ENCODE results near the gene PSMB3.

Gene PSMB3

GRCh38 chr17:38733982-38734973 is 18.3 kb upstream of the PSMB3 start:
- DNase-seq (ENCODE audit: low spot score) = no peak

DNA sequence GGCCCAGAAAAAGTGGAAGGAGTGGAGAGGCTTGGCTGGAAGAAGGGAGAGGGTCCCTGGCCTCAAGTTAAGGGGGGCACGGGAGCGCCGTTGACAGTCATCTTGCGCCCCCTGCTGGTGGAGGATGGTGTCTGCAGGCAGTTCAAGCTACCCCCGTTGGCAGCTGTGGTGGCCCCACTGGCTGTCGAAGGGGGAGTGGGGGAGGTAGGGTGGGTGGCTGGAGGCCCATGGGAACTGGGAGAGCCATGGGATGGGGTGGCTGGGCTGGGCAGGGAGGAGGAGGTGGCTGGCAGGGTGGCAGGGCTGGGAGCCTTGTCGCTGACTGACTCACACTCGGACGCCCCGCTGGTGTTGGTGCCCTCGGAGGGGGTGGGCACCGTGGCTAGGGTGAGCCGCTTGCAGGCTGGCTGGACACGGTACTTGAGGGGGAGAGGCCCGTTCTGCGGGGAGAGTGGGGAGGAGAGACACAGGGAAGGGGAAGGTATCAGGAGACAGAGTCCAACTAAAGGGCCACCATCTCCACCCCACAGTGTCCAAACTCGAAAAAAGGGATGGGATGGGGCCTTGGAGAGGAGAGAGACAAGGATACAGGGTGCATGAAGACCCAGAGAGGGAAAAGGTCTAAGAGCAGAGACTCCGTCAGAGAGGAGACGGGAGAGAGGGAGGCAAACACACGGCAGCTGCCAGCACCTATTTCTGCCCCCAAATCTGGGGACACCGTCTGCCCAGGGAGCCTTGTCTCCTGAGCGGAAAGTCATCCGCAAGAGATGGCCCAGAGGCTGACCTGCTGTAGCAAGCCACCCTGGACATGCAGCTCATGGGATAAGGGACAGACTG is 17.2 kb upstream of the PSMB3 start:
- peak; percentile 84 for DNase-seq (ENCODE audit: low spot score)

GRCh38 chr17:38738007-38738662 is 14.4 kb upstream of the PSMB3 start:
- DNase-seq (ENCODE audit: low spot score) = no peak

- DNase-seq (ENCODE audit: low spot score) = no peak
Observed at GRCh38 chr17:38738686-38739085, 13.9 kb upstream of the PSMB3 start.

DNA sequence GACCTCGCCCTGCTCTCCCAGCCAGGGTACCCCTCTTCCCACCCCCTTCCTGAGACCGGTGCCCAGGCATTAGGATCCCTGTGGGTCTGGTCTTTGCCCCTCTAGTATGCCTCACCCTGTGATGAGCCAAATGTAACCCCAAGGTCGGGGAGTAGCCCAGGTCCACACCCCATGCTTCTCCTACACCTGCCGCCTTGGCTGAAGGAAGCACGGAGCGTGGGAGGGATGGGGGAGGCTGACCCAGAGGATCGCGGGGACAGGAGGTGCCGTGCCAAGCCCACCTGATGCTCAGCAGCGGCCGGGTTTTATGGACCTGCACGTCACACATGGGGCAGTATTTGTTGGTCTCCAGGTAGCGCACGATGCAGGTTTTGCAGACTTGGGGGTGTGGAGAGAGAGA is 13.2 kb upstream of the PSMB3 start:
- DNase-seq (ENCODE audit: low spot score) = no peak

- no peak for DNase-seq (ENCODE audit: low spot score)
Observed at GRCh38 chr17:38740044-38740443, 12.5 kb upstream of the PSMB3 start.

- DNase-seq (ENCODE audit: low spot score) = no peak
Observed at GRCh38 chr17:38740806-38741205, 11.7 kb upstream of the PSMB3 start.

DNA sequence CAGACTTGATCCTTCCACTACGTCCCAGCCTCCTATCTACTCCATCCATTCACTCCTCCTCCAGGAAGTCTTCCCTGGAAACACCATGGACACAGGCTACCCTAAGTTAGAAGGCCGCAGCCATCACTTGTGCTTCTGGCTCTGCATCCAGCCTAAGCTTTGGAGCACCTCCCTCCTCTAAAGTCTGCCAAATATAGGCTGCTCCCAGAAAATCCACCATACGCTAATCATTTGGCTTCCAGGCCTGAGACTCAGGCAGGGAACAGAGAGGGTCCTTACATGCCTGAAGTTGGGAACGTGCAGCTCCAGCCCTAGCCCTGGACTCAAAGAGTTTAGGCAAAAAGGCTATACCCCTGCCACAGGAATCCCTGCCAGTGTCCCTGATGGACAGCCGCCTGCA is 11.1 kb upstream of the PSMB3 start:
- DNase-seq (ENCODE audit: low spot score) = no peak

DNA sequence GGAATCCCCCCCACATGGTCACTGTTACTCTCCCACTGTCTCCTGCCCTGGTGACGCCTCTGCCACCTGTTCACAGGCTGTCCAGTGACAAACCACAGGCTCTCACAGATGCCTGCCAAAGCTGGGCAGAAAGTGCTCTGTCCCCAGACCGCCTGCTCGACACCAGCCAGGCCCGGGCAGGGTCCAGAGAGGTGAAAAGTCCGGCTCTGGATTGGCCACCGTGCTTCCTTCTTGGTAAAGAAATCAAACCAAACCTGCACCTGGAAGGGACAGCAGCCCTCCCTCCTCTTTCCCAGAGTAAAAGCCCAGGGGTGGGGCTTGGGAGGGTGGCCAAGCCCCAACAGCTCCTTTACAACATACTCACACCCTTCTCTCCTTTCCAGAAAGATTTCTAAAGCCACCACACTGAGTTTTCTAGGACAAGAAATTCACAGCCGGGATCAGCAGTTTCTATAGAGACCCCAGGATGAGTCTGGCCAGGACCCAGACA is 10.6 kb upstream of the PSMB3 start:
- peak; percentile 61 for DNase-seq (ENCODE audit: low spot score)

- peak; percentile 77 for DNase-seq (ENCODE audit: low spot score)
Observed at GRCh38 chr17:38742411-38743308, 9.9 kb upstream of the PSMB3 start.

DNA sequence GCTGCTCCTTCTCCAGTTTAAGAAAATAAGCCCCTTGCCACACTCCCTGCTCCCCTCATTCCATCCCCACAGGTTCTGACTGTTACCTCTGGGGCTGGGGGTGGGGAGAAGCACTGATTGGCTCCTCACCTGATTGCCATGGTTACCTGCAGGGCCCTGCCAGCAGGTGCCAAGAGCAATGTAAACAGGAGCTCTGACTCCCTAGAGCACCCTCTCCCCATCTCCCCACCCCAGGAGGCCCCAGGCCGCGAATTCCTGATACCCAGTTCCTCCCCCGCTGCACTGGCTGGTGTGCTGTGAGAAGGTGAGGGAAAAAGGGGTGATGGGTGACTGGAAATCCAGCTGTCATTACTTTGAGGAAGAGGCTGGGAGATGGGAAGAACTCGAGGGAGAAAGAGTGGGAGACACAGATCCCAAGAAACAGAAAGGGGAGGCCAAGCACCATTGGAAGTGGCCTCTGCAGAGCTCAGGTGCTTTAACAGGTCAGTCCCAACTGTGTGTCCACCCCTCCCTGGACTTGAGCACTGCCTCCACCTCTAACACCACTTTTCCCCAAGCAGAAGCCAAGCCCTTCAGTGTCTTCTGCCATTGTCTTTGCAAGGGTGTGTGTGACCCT is 8.9 kb upstream of the PSMB3 start:
- DNase-seq (ENCODE audit: low spot score) = no peak

DNA sequence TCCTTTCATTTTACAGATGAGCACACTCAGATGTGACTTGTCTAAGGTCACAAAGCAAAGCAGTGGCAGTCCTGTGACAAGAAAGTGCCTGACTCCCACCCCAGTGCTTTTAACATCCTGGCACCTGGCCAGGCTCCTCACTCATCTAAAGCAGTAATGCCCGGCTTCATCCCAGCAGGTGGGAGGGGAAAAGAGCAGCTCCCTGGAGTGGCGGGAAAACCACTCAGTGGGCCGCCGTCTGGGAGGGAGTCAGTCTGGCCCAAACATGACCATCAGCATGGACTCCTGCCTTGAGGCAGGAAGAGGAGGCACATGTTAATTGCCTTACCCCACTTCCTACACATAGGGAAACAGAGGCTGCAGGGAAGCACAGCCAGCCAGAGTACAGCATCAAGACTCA is 7.0 kb upstream of the PSMB3 start:
- DNase-seq (ENCODE audit: low spot score) = no peak

DNA sequence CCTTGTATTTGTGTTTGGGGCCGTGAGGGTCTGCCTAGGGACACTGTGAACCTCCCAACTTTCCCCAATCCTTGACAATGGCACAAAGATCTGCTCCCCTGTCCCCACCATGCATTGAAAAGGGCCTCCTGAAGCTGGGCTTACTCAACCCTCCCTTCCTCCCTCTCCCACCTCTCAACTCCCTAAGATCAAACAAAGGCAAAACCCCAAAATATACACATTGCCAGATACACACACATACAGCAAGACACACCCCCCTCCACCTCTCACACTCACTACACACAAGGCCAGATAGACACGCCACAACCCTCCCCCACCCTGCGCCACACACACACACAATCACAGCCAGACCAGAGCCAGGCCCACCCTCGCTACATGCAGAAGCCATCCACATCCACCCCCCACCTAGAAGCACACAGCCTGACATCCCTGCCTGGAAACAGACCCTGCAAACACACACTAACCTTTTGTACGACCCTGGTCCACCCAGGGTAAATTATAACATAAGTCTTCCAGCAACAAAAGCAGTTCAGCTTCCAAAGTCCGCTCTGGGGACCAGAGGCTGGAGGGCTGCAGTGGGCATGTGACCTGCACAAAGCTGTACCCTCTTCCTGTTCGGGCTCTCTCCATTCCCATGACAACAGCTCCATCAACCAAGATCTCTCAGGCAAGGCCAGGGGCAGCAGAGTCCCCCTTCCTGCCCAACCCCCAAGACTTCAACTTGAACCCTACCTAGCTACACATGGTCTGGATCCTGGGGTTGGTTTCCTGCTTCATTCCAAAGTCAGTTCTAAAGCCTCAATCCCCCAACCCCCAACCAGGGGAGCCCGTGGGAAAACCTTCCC is 6.3 kb upstream of the PSMB3 start:
- DNase-seq (ENCODE audit: low spot score) = no peak

DNA sequence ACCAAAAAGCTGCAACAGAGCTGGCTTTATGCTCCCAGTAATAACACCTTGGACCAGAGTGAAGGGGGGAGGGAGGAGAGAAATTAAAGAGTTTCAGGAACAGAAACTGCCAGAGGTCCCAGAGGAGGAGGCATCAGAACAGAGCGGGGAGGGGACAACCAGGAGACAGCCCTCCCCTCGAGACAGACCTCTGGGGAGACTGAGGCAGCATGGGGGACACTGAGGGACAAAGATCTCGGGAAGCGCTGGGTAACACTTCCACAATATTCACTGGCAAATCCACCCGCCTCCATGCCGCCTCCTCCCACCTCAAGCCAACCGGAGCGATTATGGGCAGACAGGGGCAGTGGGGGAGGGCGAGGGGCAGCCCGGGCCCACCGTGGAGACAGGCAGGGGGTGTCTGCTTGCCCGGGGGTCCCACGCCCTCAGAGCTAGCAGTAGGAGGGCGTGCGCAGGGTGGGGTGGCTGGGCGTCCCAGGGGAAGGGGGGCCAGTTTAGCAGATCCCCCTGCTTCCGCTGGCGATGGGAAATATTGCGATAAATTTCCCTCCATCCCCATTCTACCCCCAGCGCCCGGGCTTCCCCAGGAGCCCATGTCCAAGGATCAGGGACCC is 5.6 kb upstream of the PSMB3 start:
- DNase-seq (ENCODE audit: low spot score) = no peak

DNA sequence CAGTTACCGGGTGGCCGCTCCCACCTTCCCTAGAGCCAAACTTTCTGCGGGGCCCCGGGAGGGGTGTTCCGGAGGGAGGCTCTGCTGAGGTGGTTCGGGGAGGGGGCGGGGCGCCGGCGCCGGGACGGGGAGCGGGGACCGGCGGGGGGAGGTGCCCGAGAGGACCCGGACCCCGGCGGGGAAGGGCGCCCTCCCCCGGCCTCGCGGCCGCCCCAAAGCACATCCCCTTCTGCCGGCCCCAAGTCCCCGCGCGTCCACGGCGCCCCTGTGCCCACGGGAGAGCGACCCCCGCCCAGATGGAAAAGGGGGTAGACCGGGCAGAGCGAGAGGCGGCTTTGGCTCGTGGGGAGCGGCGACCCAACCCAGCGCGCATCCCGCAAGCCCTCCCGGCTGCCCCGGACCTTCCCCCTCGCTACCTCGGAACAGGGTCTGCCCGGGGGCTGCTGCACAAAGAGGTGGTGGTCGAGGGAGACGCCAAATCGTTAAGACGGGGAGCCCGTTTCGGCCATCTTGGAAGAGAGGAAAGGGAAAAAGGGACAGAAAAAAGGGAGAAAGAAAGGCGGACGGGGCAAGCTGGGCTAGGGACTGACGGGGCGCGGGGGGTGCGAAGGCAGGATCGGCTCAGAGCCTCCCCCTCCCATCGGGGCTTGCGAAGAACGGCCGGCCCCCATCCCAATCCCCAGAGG is 4.9 kb upstream of the PSMB3 start:
- DNase-seq (ENCODE audit: low spot score) = peak; percentile 55

GRCh38 chr17:38748149-38748891 is 4.2 kb upstream of the PSMB3 start, which contains the start of gene PCGF2:
Gene PCGF2, minus strand, starts transcription at chr17:38748336. Its CDS starts 7,934 bp downstream, at chr17:38740402.
- DNase-seq (ENCODE audit: low spot score) = peak; percentile 79

- DNase-seq (ENCODE audit: low spot score) = no peak
Observed at GRCh38 chr17:38748892-38749222, 3.7 kb upstream of the PSMB3 start.
